ENCODE results near the gene TFCP2L1. TPM values are rescaled to one million over a fixed set of nuclear protein-coding genes. Genes with fewer than 3 reads are reported as not detected.

TFCP2L1 gene
- total and polyA plus RNA-seq, 9 donors: 0.05 to 13.8 (median 0.86) TPM; not detected in 1

DNA sequence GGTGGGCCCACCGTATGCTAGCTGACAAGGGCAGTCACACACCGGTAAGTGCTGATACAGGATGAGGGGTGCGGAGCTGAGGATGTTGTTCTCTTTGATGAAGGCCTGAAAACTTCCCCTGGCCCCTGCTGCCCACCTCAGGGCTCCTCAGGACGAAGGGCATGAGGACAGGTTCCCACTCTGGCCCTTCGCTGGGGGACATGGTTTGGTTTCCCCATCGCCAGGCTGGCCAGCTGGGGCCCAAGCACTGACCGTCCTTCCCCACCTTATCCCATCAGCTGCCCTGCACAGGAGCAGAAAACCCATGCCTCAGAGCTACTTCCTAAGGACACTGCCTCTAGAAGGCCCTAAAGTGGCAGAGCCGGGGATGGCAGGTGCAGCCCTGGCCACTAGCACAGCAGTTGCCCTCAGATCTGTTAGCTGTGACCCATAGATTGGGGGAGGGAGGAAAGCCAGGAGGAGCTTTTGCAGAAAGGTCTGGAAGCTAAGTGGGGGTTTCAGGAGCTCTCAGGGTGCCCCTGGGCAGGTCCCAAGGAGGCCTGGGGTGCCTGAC, 66.5 kb downstream of the TFCP2L1 start:
- DNase-seq: no peak
- TF ChIP-seq, protein P1, sequence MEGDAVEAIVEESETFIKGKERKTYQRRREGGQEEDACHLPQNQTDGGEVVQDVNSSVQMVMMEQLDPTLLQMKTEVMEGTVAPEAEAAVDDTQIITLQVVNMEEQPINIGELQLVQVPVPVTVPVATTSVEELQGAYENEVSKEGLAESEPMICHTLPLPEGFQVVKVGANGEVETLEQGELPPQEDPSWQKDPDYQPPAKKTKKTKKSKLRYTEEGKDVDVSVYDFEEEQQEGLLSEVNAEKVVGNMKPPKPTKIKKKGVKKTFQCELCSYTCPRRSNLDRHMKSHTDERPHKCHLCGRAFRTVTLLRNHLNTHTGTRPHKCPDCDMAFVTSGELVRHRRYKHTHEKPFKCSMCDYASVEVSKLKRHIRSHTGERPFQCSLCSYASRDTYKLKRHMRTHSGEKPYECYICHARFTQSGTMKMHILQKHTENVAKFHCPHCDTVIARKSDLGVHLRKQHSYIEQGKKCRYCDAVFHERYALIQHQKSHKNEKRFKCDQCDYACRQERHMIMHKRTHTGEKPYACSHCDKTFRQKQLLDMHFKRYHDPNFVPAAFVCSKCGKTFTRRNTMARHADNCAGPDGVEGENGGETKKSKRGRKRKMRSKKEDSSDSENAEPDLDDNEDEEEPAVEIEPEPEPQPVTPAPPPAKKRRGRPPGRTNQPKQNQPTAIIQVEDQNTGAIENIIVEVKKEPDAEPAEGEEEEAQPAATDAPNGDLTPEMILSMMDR (IDR thresholded peaks at IDR 0.05): no peak
- TF ChIP-seq EP300 (IDR thresholded peaks at IDR 0.05) (no peak), POLR2A (IDR thresholded peaks at IDR 0.05) (no peak)
- Histone ChIP-seq H3K27me3 (no peaks in the 10 kb centered on the region), H3K9me3 (no peaks in the 10 kb centered on the region), H3K36me3 (no peaks in the 10 kb centered on the region), H3K4me1 (ENCODE audit: insufficient read depth) (no peaks in the 10 kb centered on the region), H3K4me3 (no peak overlapping the region), H3K27ac (no peak overlapping the region)
- intact Hi-C loops (cut with DNase I): no loop called here
- 70 to 81% (median 73%) methylated on average over 8 of the region's 8 CpGs for WGBS, 3 donors

DNA sequence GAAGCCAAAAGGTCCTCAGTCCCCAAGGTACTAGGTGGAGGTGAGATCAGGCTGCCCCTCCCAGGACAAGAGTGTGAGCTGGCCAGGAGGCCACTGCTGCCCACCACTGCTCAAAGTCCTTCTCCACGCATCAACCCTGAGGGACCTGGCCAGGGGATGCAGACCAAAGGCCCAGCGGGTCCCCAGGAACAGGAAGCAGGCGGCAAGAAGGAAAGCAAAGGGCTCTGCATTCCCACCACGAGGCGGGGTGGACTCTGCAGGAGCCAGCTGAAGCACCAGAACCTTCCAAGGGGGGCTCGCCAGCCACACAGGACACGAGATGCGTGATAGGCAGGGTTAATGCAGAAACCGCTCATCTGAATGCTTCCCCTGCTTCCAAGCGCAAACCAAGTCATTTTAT, 67.4 kb downstream of the TFCP2L1 start:
- Histone ChIP-seq H3K27me3 (no peaks in the 10 kb centered on the region), H3K36me3 (no peaks in the 10 kb centered on the region), H3K27ac (no peak overlapping the region), H3K9me3 (no peaks in the 10 kb centered on the region), H3K4me1 (ENCODE audit: insufficient read depth) (no peaks in the 10 kb centered on the region), H3K4me3 (no peak overlapping the region)
- TF ChIP-seq, protein P1 (IDR thresholded peaks at IDR 0.05): no peak
- TF ChIP-seq EP300 (IDR thresholded peaks at IDR 0.05) (no peak), POLR2A (IDR thresholded peaks at IDR 0.05) (no peak)
- intact Hi-C loops (cut with DNase I): no loop called here
- DNase-seq: no peak
- WGBS, 3 donors: 68 to 79% (median 68%) methylated on average over 10 of the region's 10 CpGs

DNA sequence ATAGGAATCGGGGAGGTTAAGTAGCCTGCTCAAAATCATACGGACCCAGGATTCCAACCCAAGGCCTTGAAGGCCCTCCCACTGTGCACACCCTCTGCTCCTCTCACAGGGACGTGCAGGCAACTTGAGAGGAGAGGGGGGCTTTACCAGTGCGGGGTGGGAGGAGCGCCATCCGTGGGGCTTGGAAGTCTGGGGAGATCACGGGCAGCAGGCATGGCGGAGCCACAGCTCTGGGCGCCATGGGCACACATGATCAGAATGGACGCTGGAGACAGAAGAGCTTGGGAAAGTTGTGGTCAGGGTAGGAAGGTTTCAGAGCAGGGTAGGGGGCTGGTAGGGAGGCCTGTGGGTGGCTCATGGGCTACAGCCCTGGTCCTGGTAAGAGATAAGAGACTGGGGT, 70.7 kb downstream of the TFCP2L1 start:
- WGBS, 3 donors: 84 to 87% (median 86%) methylated on average over 10 of the region's 10 CpGs
- H3K9me3 ChIP-seq: no peaks in the 10 kb centered on the region
- intact Hi-C loops (cut with DNase I): no loop called here
- DNase-seq: no peak
- H3K4me3 ChIP-seq: no peak overlapping the region
- no peak overlapping the region for H3K27ac ChIP-seq
- H3K4me1 ChIP-seq (ENCODE audit: insufficient read depth): no peaks in the 10 kb centered on the region
- H3K27me3 ChIP-seq: no peaks in the 10 kb centered on the region
- TF ChIP-seq EP300 (IDR thresholded peaks at IDR 0.05) (no peak), POLR2A (IDR thresholded peaks at IDR 0.05) (no peak)
- TF ChIP-seq, protein P1 (IDR thresholded peaks at IDR 0.05): no peak
- no peaks in the 10 kb centered on the region for H3K36me3 ChIP-seq

DNA sequence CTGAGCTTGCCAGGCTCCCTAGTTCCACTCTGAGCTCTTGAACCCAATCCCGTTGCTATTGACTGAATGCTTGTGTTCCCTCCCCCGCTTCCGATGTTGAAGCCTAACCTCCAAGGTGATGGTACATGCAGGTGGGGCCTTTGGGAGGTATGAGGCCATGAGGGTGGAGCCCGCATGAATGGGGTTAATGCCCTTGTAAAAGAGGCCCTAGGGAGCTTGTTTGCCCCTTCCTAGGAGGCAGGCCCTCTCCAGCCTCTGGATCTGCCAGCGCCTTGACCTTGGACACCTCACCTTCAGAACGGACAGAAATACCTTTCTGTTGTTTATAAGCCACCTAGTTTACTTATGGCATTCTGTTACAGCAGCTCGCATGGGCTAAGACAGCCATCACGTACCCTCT, 71.6 kb downstream of the TFCP2L1 start:
- no peak overlapping the region for H3K4me3 ChIP-seq
- TF ChIP-seq EP300 (IDR thresholded peaks at IDR 0.05) (no peak), POLR2A (IDR thresholded peaks at IDR 0.05) (no peak)
- TF ChIP-seq, protein P1 (IDR thresholded peaks at IDR 0.05): no peak
- H3K27me3 ChIP-seq: no peaks in the 10 kb centered on the region
- H3K27ac ChIP-seq: no peak overlapping the region
- intact Hi-C loops (cut with DNase I): no loop called here
- H3K36me3 ChIP-seq: no peaks in the 10 kb centered on the region
- DNase-seq: no peak
- 86 to 90% (median 89%) methylated on average over 8 of the region's 8 CpGs for WGBS, 3 donors
- H3K9me3 ChIP-seq: no peaks in the 10 kb centered on the region
- H3K4me1 ChIP-seq (ENCODE audit: insufficient read depth): no peaks in the 10 kb centered on the region
